Activated CD4-positive, alpha-beta T cell treated with anti-CD3 and anti-CD28 coated beads, Interleukin-2, amount 50 U/mL, for 4 hours (primary cell): Measurements from ENCODE around the gene SETBP1.

Experiments
- DNase-seq, 2 experiments: peaks; one replicate each; pipeline ENCODE4 v3.0.0-alpha.2; 2020

The SETBP1 gene

DNA sequence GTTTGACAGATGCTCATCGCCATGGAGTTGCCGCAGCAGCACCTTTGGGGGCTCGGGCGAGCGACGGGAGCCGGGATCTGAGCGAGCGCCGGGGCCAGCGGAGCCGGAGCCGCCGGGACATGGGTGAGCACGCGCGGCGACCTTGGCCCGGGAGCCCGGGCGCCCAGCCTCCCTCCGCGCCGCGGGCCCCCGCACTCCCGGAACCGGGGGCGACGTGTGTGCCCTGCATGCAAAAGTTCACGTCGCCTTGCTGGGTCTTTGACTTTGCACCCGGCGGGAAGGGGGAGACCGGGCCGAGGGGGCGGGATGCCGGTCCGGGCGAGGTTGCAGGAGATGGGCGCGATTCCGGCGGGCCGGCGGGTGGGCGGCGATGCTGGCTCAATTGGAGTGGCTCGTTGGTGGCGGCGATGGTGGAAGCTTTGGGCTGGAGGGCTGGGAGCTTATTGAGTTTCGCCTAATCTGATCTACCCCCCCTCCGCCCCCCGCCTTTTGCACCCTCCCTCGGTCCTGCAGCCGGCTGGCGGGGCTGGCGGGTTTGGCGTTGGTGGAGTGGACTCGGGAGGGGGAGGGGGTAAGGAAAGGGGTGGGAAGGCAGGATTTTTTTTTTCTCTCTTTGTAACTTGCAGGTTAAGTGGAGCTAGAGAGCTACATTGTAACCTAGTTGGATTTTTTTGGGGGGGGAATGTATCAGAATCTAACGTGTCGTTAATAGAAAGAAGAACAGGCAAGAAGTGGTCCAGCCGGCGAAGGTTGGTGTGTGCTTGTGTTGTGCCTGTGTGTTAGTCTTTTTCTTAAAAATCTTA is at the start of gene SETBP1:
Gene SETBP1 (plus strand): TSS at position 616 of the 803 bp plus-strand sequence. CDS start 20,459 bp downstream, outside the sequence.
- DNase-seq = no peak

DNA sequence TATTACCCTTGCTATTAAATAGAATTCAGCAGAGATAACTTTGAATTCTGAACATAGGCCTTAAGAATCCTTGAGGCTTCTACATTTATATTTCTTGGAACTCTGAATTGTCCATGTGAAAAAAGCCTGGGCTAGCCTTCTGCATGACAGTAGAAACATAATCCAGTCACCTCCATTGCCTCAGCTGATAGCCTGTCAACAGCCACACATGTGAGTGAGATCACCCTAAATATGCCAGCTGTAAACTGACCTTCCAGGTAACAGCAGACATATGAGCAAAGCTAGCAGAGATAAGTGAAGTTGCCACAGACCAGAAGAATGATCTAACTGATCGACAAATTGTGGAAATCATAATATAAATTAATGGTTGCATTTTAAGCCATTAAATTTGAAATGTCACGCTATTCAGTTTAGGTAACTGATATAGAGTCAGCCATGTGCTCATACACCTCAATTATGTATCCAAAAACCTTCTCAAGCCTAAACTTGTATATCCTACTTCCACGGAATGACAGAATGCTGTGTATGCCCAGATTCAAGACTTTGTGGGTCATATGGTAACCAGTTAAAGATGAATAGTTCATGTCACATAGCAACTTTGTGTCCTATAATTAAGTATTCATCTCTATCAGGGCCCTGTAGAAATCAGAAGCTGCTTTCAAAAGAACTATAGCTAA is 48.1 kb upstream of the SETBP1 start:
- DNase-seq = no peak

DNA sequence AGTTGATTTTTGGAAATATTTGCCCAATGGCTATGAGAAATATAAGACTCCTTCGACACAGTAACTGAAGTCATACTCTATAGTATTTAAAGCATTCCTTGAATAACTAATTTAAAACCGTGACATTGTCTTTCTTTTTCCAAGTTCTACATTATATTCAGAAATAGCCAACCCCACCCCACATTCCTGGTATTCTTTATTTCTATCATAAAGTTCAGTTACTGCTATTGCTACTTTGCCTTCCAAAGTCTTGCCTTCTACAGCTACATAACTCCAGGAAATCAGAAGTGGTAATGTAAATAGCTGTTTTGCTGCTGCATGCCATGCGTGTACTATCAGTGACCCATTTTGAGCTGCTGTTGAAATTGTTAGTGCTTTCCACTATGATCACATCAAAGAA is 45.1 kb upstream of the SETBP1 start:
- DNase-seq = no peak

DNA sequence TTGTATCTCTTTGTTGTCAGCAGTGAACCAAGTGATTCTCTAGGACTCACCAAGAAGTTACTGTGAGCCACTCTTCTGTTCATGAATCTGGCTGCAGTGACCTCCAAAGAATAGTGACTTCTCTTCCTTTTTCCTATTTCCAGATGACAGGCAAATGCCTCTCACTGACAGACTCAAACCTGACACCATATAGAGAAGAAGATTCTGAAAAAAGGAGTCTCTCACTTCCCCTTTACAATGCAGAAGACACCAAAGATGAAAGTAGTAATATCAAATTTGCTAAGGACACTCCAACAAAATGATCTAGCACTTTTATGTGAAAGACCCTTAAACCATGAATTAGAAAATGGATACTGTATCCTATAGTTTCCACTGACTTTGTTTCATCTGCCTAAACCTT is 44.4 kb upstream of the SETBP1 start:
- DNase-seq = no peak

DNA sequence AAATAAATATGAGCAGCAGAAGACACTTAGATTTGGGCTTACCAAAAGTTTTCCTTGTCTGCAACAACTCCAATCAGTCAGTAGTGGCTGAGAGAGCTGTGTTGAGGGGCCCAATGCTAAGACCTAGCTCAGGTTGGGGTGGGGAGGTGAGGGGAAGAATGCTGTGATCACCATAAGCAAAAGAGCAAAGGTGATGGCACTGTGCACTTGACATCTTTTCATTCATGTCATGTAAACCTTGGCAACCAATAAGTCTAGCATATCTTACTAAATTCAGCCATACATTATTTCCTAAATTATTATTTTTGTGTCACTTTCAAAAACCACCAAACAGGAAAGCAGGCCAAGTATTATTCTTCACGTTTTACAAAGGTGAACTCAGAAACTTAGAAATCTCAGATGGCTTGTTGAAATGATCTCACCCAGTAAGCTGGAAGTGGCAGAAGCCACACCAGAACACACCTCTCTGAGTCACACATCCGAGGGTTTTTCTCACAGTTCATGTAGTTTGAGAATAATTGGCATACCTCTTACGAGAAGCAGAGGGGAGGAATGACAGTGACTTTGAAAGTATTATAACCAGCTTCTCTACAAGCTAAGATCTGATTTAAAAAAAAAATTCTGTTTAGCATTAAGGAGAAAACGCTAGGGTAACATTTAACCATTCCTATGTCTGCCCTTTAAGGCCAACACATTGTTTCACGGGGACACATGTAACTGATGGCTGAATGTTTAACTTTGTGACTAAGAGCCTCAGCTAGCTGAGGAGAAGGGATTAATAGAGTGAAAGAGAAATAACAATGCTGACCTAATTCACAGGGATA is 43.3 kb upstream of the SETBP1 start:
- DNase-seq = no peak

DNA sequence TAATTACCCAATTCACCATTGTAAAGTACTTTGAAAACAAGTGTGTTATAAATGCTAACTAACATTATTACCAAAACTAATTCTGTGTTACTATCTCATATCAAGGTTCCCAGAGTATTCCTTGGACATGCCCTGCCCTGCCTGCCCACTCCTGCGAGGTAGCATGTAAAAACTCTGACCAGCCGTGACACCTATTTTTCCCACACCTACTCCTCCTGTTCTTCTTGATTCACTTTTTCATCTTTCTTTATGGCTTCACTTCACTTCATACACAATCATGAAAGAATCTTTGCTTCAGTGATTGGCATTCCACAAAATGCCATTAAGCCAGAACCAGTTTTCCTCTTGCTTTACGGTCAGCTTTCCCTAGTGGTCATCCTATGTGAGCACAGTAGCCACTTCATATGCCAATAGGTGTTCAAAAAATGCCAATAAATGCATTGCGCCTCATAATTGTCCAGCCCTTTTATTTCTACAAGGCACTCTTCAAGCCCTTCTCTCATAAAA is 42.6 kb upstream of the SETBP1 start:
- DNase-seq = no peak

DNA sequence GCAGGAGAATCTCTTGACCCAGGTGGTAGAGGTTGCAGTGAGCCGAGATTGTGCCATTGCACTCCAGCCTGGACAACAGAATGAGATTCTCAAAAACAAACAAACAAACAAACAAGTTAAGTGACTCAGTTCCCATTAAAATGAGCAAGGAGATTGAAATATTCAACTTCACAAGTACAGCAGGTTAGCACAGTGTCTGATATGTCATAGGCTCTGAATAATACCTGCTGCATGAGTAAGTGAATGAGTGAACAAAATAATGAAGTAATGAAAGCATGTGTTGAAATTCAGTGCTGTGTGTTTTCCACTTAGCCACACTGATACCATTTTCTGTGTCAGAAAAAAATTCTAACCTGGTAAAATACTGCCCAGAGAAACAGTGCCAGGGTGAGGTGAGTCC is 41.9 kb upstream of the SETBP1 start:
- DNase-seq = no peak

DNA sequence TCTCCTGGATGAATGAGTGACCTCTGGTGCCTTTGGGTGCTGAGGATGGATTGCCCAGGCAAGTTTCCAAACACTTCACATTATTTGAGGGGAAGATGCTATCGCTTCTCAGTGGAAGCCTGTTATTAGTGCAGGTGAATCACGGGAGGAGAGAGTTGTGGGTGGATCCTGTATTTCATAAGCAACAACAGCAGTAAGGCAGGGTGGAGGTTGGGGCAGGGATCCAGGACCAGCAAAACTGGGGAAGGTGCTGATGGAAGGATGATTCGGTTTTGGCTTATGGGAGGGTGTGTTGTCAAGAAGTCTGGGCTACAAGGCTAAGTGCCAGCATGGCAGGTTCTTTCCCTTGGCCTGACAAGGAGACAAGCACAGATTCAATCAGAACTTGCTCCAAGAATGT is 37.7 kb upstream of the SETBP1 start:
- DNase-seq = no peak

DNA sequence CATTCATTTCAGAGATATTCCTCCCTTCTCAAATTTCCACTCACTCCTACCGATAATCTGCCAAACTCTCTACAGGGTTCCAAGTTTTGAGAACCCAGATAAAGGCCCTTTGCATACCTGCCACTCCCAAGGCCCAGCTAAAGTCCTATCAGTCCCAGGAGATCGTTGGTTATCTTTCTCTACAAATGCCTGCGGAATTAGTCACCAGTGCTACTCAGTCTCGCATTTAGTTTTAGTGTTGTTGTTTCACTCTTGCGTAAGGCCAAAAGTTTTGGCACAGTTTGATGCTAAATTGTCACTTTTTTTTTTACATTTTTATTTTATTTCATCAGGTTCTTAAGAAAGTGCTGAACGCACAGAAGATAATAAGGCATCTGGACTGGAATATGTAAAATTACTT is 29.2 kb upstream of the SETBP1 start:
- no peak for DNase-seq

DNA sequence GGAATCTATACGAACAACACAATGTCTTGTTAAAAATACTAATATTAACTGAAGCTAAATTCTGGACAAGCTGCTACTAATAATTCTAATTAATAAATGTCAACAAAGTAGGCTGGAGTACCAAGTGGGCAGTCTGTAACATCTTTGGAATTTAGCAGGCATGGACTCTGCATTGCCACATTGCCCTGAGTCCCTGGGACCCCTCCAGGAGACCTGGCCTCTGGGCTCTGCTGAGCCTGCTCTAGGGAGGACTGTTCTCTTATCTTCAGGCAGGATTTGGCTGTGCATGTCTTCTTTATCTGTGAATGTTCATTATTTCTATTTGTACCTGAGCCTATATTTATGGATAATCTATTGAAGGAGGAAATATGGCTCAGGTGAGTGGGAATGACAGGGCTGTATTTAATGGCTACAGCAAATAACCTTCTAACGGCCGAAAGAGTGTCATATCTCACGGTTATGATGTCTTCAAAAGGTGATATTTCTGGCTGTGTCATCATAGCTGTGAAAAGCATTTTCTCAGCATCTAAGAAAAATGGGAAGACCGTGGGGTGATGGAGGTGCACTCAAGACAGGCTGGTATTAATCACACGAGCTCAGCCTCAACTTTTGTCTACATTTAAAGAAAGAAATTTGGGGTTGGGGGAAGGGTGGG is 28.6 kb upstream of the SETBP1 start:
- no peak for DNase-seq

DNA sequence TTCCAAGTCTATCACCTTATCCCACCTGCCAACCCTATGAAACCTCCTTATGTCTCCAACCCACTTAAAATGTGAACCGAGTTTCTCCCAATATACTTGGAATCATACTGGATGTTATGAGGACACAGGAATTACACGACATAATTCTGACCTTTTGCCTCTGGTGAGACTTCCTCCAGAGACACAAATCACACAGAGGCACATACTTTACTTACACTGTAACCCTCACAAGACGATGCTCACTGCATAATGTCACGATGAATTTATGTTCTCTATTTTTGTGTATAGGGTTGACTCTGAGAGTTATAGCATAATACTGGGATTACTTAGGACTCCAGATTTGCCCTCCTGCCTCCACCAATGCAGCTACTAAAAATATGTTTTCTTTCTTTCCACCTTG is 28.0 kb upstream of the SETBP1 start:
- no peak for DNase-seq

DNA sequence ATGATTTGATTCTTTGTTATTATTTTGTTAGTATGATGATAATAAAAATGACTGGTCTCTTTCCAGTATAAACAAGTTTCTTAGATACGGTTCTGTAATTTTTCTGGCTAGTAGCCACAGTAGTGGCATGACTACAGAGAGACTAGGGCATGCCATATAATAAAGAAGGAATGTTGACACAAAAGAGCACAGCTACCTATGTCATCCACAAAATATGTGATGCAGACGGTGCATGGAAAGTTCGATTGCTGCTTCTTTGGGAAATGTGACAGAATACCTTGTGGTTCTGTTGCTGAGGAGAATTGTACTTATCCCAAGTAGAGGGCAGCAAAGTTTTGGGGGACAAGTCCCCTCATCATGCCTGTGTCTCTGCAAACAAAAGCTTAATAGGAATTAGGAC is 26.1 kb upstream of the SETBP1 start:
- no peak for DNase-seq

DNA sequence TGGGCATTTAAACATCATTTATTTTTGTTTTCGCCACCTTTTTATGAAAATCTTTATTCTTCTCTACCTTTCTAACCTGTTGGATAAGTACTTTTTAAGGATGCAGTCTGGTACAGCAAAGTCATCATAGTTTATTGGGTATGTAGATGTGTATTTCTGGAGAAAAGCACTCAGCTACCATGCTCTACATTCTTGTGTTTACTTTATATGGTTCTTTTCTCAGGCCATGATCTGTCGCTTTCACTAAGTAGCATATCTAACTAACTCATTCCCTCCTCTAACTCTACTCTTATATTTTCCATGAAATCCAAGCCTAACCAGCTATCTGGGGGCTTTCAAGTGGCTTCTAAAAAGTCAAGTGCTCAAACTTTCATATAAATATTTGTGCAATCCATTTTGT is 25.3 kb upstream of the SETBP1 start:
- DNase-seq = no peak

DNA sequence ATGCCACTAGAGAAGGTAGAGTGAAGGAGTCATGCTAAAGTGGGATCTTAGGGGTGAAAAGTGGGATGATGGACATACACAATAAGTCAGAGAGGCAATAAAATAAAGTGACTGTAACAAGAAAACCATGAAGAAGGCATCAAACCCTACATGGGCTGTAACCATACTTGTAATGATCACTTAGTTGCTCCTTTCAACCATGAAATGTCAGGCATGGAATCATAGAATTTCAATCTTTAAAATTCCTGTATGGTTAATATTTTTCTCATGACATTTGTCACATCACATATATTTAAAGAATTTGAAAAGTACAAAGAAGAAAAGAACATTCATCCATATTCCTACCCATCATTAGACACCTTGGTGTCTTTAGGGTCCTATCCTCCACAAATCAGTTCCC is 20.9 kb upstream of the SETBP1 start:
- DNase-seq = no peak

DNA sequence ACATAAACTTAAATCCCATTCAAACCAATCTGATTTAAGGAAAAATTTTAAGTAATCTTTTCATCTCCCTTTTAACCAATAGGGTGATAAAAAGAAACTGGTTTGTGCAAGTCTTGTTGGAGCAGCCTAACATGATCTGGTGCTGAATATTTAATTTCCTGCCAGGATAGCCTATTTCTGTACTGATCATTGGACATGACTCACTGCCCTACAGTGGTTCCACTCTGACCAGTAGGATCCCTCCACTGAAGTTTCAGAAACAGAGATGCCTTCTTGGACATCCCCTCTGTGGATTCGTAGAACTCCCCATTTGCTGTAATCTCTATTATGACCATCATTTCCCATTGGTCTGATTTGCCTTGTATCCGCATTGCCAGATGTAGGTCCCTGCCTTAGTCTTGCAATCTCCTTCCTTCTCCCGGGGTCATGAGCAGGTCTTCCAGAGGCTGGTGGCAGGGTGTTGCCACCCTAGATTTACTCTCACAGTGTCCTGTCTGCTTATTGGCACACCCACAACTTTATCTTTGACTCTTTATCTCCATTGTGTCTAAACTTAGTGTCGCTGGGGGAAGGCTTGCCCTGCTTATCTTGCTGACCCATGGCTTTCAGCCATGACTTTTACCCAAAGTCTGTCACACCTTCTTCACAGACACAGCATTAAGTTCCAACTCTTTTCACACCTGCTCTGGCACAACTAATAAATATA is 12.3 kb upstream of the SETBP1 start:
- DNase-seq = no peak

DNA sequence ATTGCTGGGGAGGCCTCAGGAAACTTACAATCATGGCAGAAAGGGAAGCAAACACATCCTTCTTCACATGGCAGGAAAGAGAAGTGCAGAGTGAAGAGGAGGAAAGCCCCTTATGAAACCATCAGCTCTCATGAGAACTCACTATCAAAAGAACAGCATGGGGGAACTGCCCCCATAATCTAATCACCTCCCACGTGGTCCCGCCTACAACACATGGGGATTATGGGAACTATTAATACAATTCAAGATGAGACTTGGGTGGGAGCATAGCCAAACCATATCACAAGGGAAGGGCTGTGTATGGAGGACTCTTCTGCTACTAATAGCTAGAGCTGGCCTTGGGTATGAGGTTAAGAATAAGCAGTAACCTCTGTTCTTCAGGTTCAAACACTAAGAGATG is 8.8 kb upstream of the SETBP1 start:
- DNase-seq = no peak

DNA sequence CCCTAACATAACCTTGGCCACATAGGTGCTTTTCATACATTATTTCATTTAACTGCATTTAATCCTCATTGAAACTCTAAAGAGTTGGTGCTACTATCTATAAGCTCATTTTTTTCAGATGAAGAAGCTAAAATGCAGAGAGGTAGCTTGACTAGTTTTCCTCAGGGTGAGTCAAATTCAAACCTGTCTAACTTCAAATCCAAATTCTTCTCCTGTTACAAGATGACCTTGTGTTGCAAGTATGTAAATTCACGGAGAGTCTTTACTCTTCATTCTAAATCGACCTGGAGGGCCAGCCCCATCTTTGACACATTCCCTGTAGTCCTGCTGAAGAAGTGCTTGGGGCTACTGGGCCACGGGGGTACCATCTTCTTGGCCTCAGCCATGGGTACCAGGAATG is 8.2 kb upstream of the SETBP1 start:
- no peak for DNase-seq

DNA sequence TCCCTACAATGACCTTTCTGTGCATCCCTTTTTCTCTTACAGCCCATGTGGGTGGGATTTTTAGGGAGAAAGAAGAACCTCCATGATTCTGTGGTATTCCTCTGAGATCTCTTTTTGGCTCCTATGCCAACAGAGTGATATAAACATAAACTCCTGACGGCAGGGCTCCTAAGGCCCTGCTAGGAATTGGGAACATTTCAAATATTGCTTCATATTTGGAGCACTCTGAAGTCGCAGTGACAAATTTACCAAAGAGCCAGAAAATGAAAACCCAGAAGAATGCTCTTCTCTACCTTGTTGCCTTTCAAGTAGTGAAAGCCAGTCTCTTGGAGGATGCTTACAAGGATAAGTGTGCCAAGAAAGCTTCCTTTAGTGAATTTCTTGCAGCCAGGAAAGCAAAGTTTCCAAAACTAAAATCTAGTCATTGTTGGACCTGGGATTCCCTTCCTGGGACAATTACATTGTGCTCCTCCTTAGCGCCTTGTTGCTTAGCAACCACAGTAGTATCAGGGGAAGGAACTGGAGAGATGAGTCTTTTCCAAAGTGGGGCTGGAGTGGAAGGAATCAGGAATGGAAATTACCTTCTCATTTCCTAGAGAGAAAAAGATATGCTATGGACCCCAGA is 7.3 kb upstream of the SETBP1 start:
- no peak for DNase-seq

DNA sequence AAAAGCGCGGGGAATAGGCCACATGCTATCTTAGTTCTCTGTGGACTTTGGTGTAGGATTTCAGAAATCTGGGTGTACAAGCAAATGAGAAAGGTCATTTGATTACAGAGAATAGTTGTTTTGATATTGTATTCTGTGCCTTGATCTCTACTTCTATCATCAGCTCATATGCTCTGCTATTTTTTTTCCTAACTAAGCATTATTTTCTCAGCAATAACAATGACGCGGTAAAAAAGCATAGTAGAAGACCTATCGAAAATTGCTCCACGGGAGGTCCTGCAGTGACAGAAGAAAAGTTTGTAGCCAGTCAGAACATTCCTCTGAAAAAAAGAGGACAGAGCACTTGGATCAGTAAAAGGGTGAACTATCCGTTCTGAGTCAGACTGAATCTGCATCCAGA is 2.8 kb upstream of the SETBP1 start:
- no peak for DNase-seq

DNA sequence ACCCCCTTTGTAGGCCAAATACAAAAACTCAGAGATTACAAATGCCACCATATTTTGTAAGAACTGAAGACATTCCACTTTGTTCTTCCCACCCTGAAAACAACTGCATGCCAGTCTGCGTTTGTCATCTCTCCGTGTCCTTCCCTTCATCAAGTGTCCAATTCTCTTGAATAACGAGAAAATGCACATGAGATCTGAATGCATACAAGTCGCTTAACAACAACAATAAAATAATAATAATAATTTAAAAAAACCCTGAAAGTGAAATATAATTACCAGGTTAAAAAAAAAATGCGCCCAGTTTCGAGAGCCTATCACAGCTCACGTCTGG is 2.0 kb upstream of the SETBP1 start:
- no peak for DNase-seq

DNA sequence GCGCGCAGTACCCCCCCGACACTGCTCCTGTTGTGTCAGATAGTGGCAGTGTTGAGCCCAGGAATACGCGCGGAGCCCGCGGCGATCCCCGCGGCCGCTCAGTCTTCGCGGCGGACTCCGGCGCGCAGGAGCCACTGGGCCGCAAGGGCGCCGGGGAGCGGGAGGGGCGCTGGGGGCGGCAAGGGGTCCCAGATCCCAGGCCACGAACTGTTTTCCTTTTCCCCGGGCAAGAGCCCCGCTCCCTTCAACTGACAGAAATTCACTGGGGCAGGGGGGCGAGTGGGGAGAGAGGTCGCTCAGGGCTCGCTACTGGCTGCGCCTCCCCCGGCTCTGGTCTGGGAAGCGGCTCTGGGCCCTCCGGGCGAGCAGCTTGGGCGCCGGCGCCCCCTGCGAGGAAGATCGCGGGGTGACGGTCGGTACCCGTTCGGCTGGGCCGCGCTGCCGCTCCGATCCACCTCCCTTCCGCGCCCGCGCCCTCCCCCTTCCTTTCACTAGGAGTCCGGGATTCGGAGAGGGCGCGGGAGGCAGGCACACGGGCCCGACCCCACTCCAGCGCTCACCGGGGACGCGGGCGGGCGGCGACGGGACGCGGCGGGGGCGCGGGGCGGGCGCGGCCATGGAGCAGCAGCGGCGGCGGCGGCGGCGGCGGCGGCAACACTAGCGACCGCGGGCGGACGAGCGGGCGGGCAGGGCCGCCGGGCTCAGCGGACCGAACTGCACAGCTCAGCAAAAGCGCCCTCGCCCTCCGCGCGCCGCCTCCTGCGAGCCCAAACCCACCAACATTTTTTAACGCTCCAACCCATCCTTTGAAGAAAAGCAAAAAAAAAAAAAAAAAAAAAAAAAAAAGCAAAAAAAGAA is 1.4 kb upstream of the SETBP1 start:
- DNase-seq = peak; percentile 44 to 50
